ENCODE results near the gene SP5.
"Not testable (repeated sequence)": the region's sequence is repeated elsewhere in the genome, so short reads cannot be mapped to it uniquely, and the experiment has no call there.

SP5 gene
- long read RNA-seq, donor 1 = 0 reads
- long read RNA-seq, donor 2, partial matches to known transcripts = 0 of 2 reads
- long read RNA-seq, donor 2, other reads (novel, unspliced or antisense) = 0 of 2 reads
- long read RNA-seq, donor 3, partial matches to known transcripts = 0 of 1 reads
- long read RNA-seq, donor 3, other reads (novel, unspliced or antisense) = 0 of 1 reads
- long read RNA-seq, donor 4 = 0 reads
- long read RNA-seq, donor 5 = 0 reads
- long read RNA-seq, donor 6, partial matches to known transcripts = 0 of 2 reads
- long read RNA-seq, donor 6, other reads (novel, unspliced or antisense) = 0 of 2 reads
- long read RNA-seq, donor 7, partial matches to known transcripts = 0 of 1 reads
- long read RNA-seq, donor 7, other reads (novel, unspliced or antisense) = 0 of 1 reads
- long read RNA-seq, donor 8 = 0 reads

- DNase-seq = peak; percentile 78
Measured at GRCh38 chr2:170715062-170715931, at the start of gene SP5. SP5 (plus strand) TSS chr2:170715337; CDS start chr2:170715513, 176 bp downstream.

GRCh38 chr2:170665743-170666142, 49.4 kb upstream of the SP5 start:
- no peak for DNase-seq

- DNase-seq = no peak
Measured at GRCh38 chr2:170669909-170670308, 45.2 kb upstream of the SP5 start.

- DNase-seq = no peak
Measured at GRCh38 chr2:170670651-170671050, 44.5 kb upstream of the SP5 start.

- DNase-seq = no peak
Measured at GRCh38 chr2:170671079-170671478, 44.1 kb upstream of the SP5 start.

GRCh38 chr2:170674282-170674681, 40.9 kb upstream of the SP5 start:
- DNase-seq = not testable (repeated sequence)

- DNase-seq = no peak
Measured at GRCh38 chr2:170675701-170676100, 39.4 kb upstream of the SP5 start.

- DNase-seq = no peak
Measured at GRCh38 chr2:170679607-170680079, 35.5 kb upstream of the SP5 start.

GRCh38 chr2:170680172-170680941, 34.8 kb upstream of the SP5 start:
- DNase-seq = no peak

- no peak for DNase-seq
Measured at GRCh38 chr2:170681311-170681710, 33.8 kb upstream of the SP5 start.

GRCh38 chr2:170685591-170685990, 29.5 kb upstream of the SP5 start:
- no peak for DNase-seq

- no peak for DNase-seq
Measured at GRCh38 chr2:170689481-170689880, 25.7 kb upstream of the SP5 start.

- no peak for DNase-seq
Measured at GRCh38 chr2:170690640-170691039, 24.5 kb upstream of the SP5 start.

- no peak for DNase-seq
Measured at GRCh38 chr2:170694316-170694715, 20.8 kb upstream of the SP5 start.

GRCh38 chr2:170695521-170696410, 19.4 kb upstream of the SP5 start:
- DNase-seq = no peak

GRCh38 chr2:170696948-170697347, 18.2 kb upstream of the SP5 start:
- no peak for DNase-seq

GRCh38 chr2:170701011-170701410, 14.1 kb upstream of the SP5 start:
- no peak for DNase-seq

GRCh38 chr2:170703776-170704476, 11.2 kb upstream of the SP5 start:
- no peak for DNase-seq

GRCh38 chr2:170707821-170708795, 7.0 kb upstream of the SP5 start:
- DNase-seq = no peak

- no peak for DNase-seq
Measured at GRCh38 chr2:170710609-170710979, 4.5 kb upstream of the SP5 start.

Data from right kidney (tissue), 9 donors.